Activated naive CD4-positive, alpha-beta T cell treated with anti-CD3 and anti-CD28 coated beads for 36 hours (primary cell): ENCODE data around the gene CCDC122. TPM values are rescaled to one million over a fixed set of nuclear protein-coding genes. Genes with fewer than 3 reads are reported as not detected.
"Not testable (repeated sequence)": the region's sequence is repeated elsewhere in the genome, so short reads cannot be mapped to it uniquely, and the experiment has no call there.

ENCODE experiments used
- CTCF ChIA-PET: fragments of 350-600 bp; sonication (Branson Sonifier 250); formaldehyde crosslinking; loops from one replicate; lab custom pipeline; 2021; ENCODE audit warnings: antibody characterized with exemption; lab: Charles Lee
- DNase-seq: peaks from one replicate; pipeline ENCODE4 v3.0.0-alpha.2; 2020
- H3K27ac Mint-ChIP-seq: one replicate; pipeline ENCODE4 v1.8.0; 2021; ENCODE audit warnings: mild to moderate bottlenecking, mixed read lengths
- H3K27me3 Mint-ChIP-seq: one replicate; pipeline ENCODE4 v1.8.0; 2021; ENCODE audit warnings: low read depth, mixed read lengths
- H3K36me3 Mint-ChIP-seq: one replicate; pipeline ENCODE4 v1.8.0; 2021; ENCODE audit warnings: low read depth, mixed read lengths
- H3K4me1 Mint-ChIP-seq: one replicate; pipeline ENCODE4 v1.8.0; 2021; ENCODE audit warnings: low read depth, mixed read lengths
- H3K4me3 Mint-ChIP-seq: one replicate; pipeline ENCODE4 v1.8.0; 2021; ENCODE audit warnings: mild to moderate bottlenecking, moderate library complexity, mixed read lengths
- H3K9me3 Mint-ChIP-seq: one replicate; pipeline ENCODE4 v1.8.0; 2021; ENCODE audit warnings: mixed read lengths
- intact Hi-C: fragments of 100-400 bp; cut with micrococcal nuclease; formaldehyde crosslinking; loops from one replicate; pipeline ENCODE4 v1.15.1; 2023
- total RNA-seq, 2 experiments: library from RNA; stranded (reverse); gene quantifications; one replicate each; pipeline ENCODE4 v1.2.3, GENCODE V29; 2021

The CCDC122 gene
- total RNA-seq, 2 experiments from 2014 or later = 2.1 to 2.2 TPM

GRCh38 chr13:43831088-43831487, 48.5 kb downstream of the CCDC122 start:
- Mint-ChIP-seq H3K27me3 (peaks cover 12% of the 10 kb centered on the region), H3K36me3 (no peaks in the 10 kb centered on the region), H3K4me3 (no peak overlapping the region), H3K9me3 (no peaks in the 10 kb centered on the region), H3K4me1 (no peaks in the 10 kb centered on the region), H3K27ac (no peak overlapping the region)
- intact Hi-C loops = no loop called here
- no peak for DNase-seq
- CTCF ChIA-PET = interaction anchor here (0.7 kb wide), 1 partner anchor 1065 kb away, joined by 3 read pairs; no protein-coding TSS in a partner anchor

- no peaks in the 10 kb centered on the region for H3K9me3 Mint-ChIP-seq
- CTCF ChIA-PET = interaction anchor here (0.7 kb wide), 1 partner anchor 1066 kb away, joined by 3 read pairs; no protein-coding TSS in a partner anchor
- no peaks in the 10 kb centered on the region for H3K36me3 Mint-ChIP-seq
- peaks cover 12% of the 10 kb centered on the region for H3K27me3 Mint-ChIP-seq
- no peak overlapping the region for H3K27ac Mint-ChIP-seq
- no peak for DNase-seq
- H3K4me3 Mint-ChIP-seq = no peak overlapping the region
- intact Hi-C loops = no loop called here
- H3K4me1 Mint-ChIP-seq = no peaks in the 10 kb centered on the region
Measured at GRCh38 chr13:43830497-43830881, 49.1 kb downstream of the CCDC122 start.

GRCh38 chr13:43824656-43825055, 54.9 kb downstream of the CCDC122 start:
- H3K9me3 Mint-ChIP-seq, H3K4me1 Mint-ChIP-seq, DNase-seq, intact Hi-C loops, CTCF ChIA-PET, H3K27ac Mint-ChIP-seq, H3K36me3 Mint-ChIP-seq, H3K4me3 Mint-ChIP-seq, H3K27me3 Mint-ChIP-seq: not testable (repeated sequence)

- DNase-seq = no peak
- Mint-ChIP-seq H3K4me3 (no peak overlapping the region), H3K27ac (no peak overlapping the region), H3K4me1 (no peaks in the 10 kb centered on the region), H3K9me3 (no peaks in the 10 kb centered on the region), H3K36me3 (no peaks in the 10 kb centered on the region), H3K27me3 (peaks cover 7% of the 10 kb centered on the region)
- CTCF ChIA-PET = no interaction called here
- intact Hi-C loops = no loop called here
Measured at GRCh38 chr13:43822969-43823368, 56.6 kb downstream of the CCDC122 start.

GRCh38 chr13:43816401-43816889, 63.1 kb downstream of the CCDC122 start:
- H3K27me3 Mint-ChIP-seq = peaks cover 22% of the 10 kb centered on the region
- H3K36me3 Mint-ChIP-seq = no peaks in the 10 kb centered on the region
- H3K27ac Mint-ChIP-seq = no peak overlapping the region
- no peak for DNase-seq
- no peak overlapping the region for H3K4me3 Mint-ChIP-seq
- H3K9me3 Mint-ChIP-seq = no peaks in the 10 kb centered on the region
- CTCF ChIA-PET = interaction anchor here (0.6 to 1.4 kb wide), 3 partner anchors 12 to 227 kb away, joined by 3 to 4 read pairs (median 4); no protein-coding TSS in a partner anchor
- H3K4me1 Mint-ChIP-seq = no peaks in the 10 kb centered on the region
- intact Hi-C loops = no loop called here

GRCh38 chr13:43815204-43815603, 64.3 kb downstream of the CCDC122 start:
- intact Hi-C loops = no loop called here
- no peak overlapping the region for H3K27ac Mint-ChIP-seq
- peaks cover 24% of the 10 kb centered on the region for H3K27me3 Mint-ChIP-seq
- H3K9me3 Mint-ChIP-seq = no peaks in the 10 kb centered on the region
- H3K4me1 Mint-ChIP-seq = no peaks in the 10 kb centered on the region
- no peaks in the 10 kb centered on the region for H3K36me3 Mint-ChIP-seq
- H3K4me3 Mint-ChIP-seq = no peak overlapping the region
- DNase-seq = no peak
- CTCF ChIA-PET = interaction anchor here (1.2 kb wide), 1 partner anchor 12 kb away, joined by 4 read pairs; no protein-coding TSS in a partner anchor

DNA sequence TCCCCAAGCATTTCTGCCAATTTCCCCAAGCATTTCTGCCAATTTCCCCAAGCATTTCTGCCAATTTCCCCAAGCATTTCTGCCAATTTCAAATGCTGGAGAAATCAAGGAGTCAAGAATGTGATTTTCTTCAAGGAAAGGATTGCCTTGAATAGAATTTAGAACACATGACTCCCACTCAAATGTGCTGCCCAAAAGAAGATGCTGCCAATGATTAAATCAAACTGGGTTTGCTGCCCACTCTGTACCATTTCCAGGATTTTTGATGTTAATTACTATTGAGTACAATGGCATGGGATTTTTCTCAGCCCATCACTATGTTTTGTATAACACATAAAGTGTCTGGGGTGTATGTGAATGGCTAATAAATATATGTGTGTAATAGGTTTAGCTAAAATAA, 70.9 kb downstream of the CCDC122 start:
- intact Hi-C loops = loop anchor here (10.0 kb wide), 3 partner anchors 114 to 626 kb away; no protein-coding TSS in a partner anchor
- Mint-ChIP-seq H3K27me3 (peaks cover 21% of the 10 kb centered on the region), H3K4me1 (peaks cover 5% of the 10 kb centered on the region), H3K4me3 (no peak overlapping the region), H3K36me3 (no peaks in the 10 kb centered on the region), H3K27ac (no peak overlapping the region), H3K9me3 (no peaks in the 10 kb centered on the region)
- DNase-seq = no peak
- CTCF ChIA-PET = no interaction called here

DNA sequence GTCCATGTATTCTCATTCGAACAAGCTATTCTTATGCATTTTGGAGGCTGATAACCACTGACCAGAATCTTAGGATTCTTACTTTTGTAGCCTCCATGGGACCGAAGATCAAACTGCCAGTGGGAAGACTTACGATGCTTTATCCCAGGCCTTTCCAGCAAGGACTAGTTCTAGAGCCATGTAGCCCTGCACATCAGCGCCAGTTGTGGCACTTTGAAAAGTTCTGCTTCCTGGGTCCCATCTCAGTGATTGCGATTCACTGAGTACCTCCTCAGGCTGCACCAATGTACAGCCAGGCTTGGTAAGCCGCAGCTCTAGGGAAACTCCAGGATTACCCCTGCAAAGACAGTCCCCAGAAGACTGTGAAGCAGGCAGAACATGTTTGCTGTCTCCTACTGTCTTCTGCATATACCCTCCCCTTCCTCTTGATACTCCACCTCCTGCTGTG, 73.8 kb downstream of the CCDC122 start:
- Mint-ChIP-seq H3K36me3 (no peaks in the 10 kb centered on the region), H3K27ac (no peak overlapping the region), H3K27me3 (peaks cover 17% of the 10 kb centered on the region), H3K4me1 (peaks cover 5% of the 10 kb centered on the region), H3K9me3 (no peaks in the 10 kb centered on the region), H3K4me3 (no peak overlapping the region)
- CTCF ChIA-PET = interaction anchor here (1.7 kb wide), 1 partner anchor 836 kb away, joined by 5 read pairs; no protein-coding TSS in a partner anchor
- intact Hi-C loops = loop anchor here (1.0 to 10.0 kb wide), 7 partner anchors 8 to 629 kb away; partner anchors contain the start of gene ENOX1
- no peak for DNase-seq

DNA sequence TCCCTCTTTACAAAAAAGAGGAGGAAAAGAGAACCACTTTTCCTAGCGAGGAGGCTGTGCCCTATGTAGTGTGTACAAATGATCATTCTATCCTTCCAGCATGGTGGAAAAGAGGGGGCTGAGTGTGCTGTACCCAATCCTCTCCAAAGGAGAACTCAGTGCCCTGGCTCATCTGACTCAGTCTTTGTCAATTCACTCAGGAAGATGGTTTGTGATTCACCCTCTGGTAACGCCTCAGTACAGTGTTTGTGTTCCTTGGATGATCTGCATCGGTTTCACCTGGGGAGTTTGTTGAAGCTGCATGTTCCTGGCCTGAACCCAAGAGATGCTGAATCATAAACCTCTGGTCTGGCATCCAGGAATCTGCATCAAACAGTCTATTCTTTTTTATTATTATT, 74.5 kb downstream of the CCDC122 start:
- Mint-ChIP-seq H3K4me3 (no peak overlapping the region), H3K36me3 (no peaks in the 10 kb centered on the region), H3K4me1 (peaks cover 5% of the 10 kb centered on the region), H3K27me3 (peaks cover 16% of the 10 kb centered on the region), H3K27ac (no peak overlapping the region), H3K9me3 (no peaks in the 10 kb centered on the region)
- intact Hi-C loops = loop anchor here (1.0 to 10.0 kb wide), 7 partner anchors 8 to 630 kb away; partner anchors contain the start of gene ENOX1
- CTCF ChIA-PET = interaction anchor here (0.6 to 2.4 kb wide), 21 partner anchors 9 to 1210 kb away, joined by 3 to 11 read pairs (median 3); partner anchors contain the start of gene ENOX1
- DNase-seq = peak; percentile 69

DNA sequence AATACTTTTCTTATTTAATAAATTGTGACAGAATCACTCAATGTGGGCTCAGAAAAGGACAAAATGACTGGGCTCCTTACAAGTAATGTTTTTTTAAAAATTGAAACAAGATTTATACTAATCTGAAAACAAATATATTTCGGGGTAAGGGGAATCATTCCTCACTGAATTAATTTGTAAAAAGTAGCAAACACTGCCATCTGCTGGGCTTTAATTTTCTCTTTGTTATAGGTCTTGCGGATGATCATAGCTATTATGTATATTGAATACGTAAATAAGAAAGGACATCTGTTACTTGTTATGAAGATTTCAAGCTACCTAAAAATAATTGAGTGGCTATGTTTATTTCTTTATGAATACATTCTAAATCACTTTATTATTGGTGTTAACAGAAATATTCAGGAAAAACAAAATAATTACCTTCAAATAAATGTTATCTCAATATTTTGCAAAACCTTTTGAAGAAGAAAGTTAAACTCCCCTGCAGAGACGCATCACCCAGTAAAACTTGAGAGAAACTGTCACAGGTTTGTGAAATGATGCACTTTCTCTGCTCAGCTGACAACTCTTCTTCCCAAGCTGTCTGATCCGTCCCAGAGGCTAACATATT, 75.0 kb downstream of the CCDC122 start:
- H3K4me1 Mint-ChIP-seq = peaks cover 8% of the 10 kb centered on the region
- no peaks in the 10 kb centered on the region for H3K36me3 Mint-ChIP-seq
- peak; percentile 15 for DNase-seq
- CTCF ChIA-PET = interaction anchor here (0.6 to 2.4 kb wide), 22 partner anchors 10 to 1209 kb away, joined by 3 to 11 read pairs (median 3); partner anchors contain the start of gene ENOX1
- no peak overlapping the region for H3K27ac Mint-ChIP-seq
- peaks cover 17% of the 10 kb centered on the region for H3K27me3 Mint-ChIP-seq
- intact Hi-C loops = loop anchor here (1.0 to 10.0 kb wide), 9 partner anchors 7 to 1209 kb away; partner anchors contain the start of gene ENOX1
- no peaks in the 10 kb centered on the region for H3K9me3 Mint-ChIP-seq
- H3K4me3 Mint-ChIP-seq = no peak overlapping the region

GRCh38 chr13:43802511-43802910, 77.0 kb downstream of the CCDC122 start:
- peaks cover 18% of the 10 kb centered on the region for H3K27me3 Mint-ChIP-seq
- H3K36me3 Mint-ChIP-seq = no peaks in the 10 kb centered on the region
- no peak for DNase-seq
- intact Hi-C loops = loop anchor here (10.0 kb wide), 3 partner anchors 108 to 632 kb away; no protein-coding TSS in a partner anchor
- H3K4me3 Mint-ChIP-seq = no peak overlapping the region
- CTCF ChIA-PET = interaction anchor here (0.6 to 1.0 kb wide), 2 partner anchors 13 to 204 kb away, joined by 3 to 4 read pairs; no protein-coding TSS in a partner anchor
- peaks cover 17% of the 10 kb centered on the region for H3K4me1 Mint-ChIP-seq
- H3K9me3 Mint-ChIP-seq = no peaks in the 10 kb centered on the region
- no peak overlapping the region for H3K27ac Mint-ChIP-seq

DNA sequence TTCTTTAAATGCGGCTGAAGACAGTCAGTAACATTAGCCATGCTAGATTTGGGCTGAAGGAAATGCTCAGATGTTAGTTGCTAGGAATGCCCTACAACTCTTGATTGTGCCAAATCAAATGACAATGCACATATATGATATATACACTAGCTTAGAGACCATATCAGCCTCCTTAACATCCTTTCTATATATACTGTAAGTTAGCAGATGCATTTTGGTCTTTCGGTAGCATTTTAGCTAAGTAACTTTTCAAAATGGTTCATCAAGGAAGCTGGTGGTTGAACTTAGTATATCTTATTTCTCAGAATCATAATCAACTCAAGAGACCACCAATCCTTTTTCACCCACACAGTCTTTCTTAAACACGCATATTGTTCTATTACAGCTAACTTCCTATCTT, 78.7 kb downstream of the CCDC122 start:
- CTCF ChIA-PET = interaction anchor here (1.1 to 1.7 kb wide), 3 partner anchors 9 to 832 kb away, joined by 3 to 7 read pairs (median 5); no protein-coding TSS in a partner anchor
- Mint-ChIP-seq H3K27me3 (peaks cover 17% of the 10 kb centered on the region), H3K4me3 (no peak overlapping the region), H3K27ac (no peak overlapping the region), H3K36me3 (no peaks in the 10 kb centered on the region), H3K9me3 (no peaks in the 10 kb centered on the region), H3K4me1 (peaks cover 32% of the 10 kb centered on the region)
- no peak for DNase-seq
- intact Hi-C loops = loop anchor here (10.0 kb wide), 3 partner anchors 106 to 634 kb away; no protein-coding TSS in a partner anchor
